Activated naive CD4-positive, alpha-beta T cell treated with Interleukin-2 at 50 U/mL for 16 hours (primary cell): ENCODE measurements around the gene NTN4.
"Not testable (repeated sequence)": the region's sequence is repeated elsewhere in the genome, so short reads cannot be mapped to it uniquely, and the experiment has no call there.

Experiments used
- DNase-seq: peaks from one replicate; pipeline ENCODE4 v3.0.0-alpha.2; 2020

The NTN4 gene

DNA sequence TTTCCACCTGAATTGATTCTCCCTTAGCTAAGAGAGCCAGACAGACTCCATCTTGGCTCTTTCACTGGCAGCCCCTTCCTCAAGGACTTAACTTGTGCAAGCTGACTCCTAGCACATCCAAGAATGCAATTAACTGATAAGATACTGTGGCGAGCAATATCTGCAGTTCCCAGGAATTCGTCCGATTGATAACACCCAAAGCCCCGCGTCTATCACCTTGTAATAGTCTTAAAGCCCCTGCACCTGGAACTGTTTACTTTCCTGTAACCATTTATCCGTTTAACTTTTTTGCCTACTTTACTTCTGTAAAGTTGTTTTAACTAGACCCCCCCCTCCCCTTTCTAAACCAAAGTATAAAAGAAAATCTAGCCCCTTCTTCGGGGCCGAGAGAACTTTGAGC, 44.5 kb downstream of the NTN4 start:
- DNase-seq = not testable (repeated sequence)

DNA sequence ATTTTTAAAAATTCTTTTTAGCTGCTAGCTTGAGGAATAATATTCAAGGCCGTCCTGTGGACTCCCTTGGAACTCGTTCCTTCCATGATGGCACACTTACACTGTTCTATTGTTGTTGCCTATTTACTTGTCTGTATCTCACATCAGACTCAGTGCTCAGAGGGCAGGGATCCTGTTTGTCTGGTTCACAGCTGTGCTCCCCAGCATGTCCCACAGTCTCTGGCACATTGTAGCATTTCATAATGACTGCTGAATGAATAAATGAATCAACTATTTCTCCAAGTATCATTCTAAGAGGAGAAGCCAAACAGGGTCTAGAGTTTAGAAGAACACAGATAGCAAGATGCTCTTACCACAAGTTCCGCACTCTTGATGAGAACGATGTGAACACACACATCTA, 48.0 kb downstream of the NTN4 start:
- no peak for DNase-seq

GRCh38 chr12:95741635-95742034, 48.9 kb downstream of the NTN4 start:
- DNase-seq = no peak

DNA sequence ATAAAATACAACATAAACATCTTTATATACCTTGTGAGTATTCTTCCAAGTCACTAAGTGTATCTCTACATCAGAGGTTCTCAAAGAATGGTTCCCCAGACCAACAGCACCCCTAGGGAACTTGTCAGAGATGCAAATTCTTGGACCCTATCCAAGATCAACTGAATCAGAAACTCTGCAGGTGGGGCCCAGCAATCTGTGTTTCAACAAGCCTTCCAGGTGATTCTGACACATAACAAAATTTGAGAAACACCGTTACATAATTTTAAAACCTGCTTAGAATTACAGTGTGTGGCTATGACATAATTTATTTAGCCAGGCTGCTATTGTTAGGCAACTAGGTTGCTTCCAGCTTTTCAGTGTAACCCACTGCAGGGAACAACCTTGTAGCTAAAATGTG, 49.8 kb downstream of the NTN4 start:
- no peak for DNase-seq

DNA sequence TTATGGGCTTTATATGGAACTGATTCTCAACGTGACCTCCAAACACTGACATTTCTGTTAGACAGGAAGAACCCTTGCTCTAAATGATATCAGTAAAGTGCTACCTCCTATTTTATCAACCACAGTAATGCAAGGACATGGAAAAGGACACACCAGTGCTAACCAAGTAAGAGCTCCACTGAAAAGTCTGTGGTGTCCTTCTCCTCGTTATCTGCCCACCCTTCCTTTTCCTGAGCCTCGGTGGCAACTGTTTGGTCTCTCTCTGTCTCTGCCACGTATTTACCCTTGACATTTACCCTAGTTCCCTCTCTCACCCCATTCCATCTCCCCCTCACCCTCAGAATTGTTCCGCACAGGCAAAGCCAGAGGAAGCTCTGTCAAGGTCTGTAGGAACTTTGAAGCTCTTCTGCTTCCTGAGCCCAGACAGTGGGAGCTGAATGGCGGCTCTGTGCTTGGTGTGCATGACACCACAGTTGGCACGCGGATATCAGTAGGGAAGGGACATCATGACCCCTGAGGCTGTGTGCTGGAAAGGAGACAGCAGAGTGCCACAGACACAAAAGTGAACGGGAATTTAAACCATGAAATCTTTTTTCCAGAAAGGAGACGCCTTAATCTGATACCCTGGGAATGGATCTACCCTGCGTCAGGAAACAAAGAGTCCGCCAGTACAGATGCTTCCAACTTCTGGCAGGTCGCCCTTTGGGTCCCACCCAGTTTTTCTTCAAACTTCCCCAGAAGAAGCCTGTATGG, 50.8 kb downstream of the NTN4 start:
- DNase-seq = no peak

- no peak for DNase-seq
Measured at GRCh38 chr12:95738024-95738611, 52.4 kb downstream of the NTN4 start.

- DNase-seq = no peak
Measured at GRCh38 chr12:95736631-95737030, 53.9 kb downstream of the NTN4 start.

DNA sequence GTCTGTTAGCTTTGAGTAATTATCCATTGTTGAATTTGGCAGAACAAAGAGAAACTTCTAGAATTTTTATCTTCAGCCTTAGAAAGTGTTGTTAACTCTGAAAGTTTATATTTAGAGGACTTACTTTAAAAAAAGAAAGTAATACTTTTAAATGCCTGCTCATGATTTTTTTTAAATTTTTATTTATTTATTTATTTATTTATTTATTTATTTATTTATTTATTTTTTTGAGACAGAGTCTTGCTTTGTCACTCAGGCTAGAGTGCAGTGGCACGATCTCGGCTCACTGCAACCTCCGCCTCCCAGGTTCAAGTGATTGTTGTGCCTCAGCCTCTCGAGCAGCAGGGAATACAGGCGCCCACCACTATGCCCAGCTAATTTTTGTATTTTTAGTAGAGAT, 54.8 kb downstream of the NTN4 start:
- not testable (repeated sequence) for DNase-seq

DNA sequence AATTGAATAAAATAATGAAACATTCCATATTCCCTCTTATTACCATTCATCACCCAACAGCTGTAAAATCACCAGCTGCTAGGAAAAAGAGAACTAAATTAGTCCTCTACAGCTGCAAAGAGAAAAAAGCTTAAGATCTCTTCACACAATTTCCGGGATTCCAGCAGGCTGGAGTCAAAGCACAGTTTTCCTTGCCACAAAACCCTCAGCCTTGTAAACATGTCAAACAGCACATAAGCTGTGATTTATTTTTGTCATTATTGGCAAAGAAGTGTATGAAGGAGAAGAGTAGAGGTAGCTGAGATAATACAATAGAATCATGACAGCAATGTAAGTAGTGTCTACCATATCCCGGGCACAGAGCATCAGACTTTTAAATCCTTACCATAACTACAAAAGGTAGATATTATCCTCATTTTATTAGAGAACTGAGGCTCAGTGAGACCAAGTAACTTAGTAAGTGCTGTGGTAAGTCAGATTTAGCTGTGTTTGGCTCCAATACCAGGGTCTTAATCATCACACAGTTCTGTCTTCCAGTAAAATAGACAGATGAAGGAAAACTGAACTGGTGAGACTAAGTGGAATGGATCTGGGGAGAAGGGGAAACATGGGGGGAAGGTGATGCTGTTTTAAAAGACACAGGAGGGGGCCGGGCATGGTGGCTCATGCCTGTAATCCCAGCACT, 57.3 kb downstream of the NTN4 start:
- DNase-seq = no peak

DNA sequence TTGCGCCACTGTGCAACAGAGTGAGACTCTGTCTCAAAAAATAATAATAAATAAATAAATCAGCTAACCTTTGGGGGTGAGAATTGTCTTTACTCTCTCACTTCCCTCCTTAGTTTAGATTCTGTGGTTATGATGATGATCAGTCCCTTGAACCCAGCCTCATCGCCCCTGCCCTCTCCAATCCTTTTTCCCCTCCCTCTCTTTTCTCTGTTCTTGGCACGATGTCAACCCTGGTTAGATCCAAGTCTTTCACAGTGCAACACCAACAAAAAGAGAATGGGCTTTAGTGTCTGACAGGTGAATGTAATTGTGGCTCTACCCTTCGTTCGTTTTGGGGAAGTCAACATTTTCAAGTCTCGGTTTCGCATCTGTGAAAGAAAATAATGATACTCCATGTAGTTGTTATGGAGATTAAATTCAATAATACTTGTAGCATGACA, 59.0 kb downstream of the NTN4 start:
- no peak for DNase-seq

DNA sequence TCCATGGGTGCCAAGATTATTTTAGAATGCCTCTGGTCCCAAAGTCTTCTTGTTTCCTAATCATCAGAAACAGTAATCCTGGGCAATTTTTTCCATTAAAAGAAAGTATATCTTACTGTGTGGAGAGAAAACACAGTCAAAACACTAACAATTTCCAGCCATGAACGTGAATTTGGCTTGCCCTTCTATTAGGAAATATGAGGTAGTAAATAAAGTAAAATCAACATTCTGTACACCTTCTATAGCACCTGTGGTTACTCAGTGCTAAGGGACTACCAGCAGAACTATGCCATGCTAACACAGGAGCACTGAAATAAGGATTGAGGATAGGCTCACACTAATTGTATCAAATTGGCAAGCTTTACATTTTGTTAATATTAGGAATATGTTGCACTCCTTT, 60.1 kb downstream of the NTN4 start:
- DNase-seq = no peak

GRCh38 chr12:95726903-95727302, 63.7 kb downstream of the NTN4 start:
- no peak for DNase-seq

DNA sequence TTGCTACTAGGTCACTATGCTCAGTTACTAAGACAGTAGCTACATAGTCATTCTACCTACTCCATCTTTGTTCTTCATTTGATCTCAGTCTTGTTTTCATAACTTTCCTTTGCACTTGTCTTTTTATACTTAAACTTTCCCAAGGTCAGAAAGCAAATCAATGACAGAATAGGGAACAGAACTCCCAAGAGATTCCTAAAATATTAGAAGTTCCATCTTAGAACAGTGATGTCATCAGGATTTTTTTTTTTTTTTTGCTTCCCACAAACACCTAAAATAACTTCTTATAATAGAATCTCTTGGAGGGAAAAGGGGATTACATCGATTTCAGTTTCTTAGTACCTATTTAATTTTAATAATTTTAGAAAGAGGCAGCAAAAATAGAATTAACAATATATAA, 65.8 kb downstream of the NTN4 start:
- no peak for DNase-seq

- DNase-seq = no peak
Measured at GRCh38 chr12:95723693-95724384, 66.7 kb downstream of the NTN4 start.

DNA sequence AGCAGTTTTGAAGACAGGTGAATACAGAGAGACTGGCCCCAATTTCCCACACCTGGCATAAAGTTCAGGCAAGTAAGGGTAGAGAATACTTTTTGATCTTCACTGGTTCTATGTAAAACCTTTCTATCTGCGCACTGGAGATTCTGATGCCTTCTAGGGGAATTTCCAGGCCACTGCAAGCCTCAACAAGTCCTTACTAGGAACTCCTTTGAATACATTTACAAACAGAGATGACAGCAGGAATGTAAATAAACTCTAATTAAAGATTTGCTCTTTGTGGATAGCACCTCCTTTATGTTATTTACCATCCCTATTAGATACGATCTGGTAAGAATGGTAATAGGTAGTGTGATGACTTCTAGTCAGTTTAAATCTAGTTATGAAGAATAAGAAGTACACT, 69.2 kb downstream of the NTN4 start:
- no peak for DNase-seq

DNA sequence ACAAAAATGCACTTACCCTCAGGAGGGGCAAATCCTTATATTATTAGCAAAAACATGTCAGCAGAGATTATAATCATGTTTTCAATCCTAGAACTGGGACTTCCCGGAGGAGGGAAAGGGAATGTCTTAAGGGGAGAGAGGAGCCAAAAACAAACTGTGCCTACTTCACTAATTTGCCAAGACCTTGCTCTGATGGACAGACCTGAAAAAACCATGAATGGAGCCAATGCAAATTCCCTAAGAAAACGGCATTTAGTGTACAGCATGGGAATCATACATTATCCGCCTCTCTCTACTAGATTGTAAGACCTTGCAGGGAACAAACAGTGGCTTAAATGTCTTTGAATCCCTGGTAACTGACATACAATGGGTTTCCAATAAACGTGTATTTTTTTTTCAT, 70.4 kb downstream of the NTN4 start:
- DNase-seq = no peak

GRCh38 chr12:95718772-95719171, 71.8 kb downstream of the NTN4 start:
- no peak for DNase-seq

DNA sequence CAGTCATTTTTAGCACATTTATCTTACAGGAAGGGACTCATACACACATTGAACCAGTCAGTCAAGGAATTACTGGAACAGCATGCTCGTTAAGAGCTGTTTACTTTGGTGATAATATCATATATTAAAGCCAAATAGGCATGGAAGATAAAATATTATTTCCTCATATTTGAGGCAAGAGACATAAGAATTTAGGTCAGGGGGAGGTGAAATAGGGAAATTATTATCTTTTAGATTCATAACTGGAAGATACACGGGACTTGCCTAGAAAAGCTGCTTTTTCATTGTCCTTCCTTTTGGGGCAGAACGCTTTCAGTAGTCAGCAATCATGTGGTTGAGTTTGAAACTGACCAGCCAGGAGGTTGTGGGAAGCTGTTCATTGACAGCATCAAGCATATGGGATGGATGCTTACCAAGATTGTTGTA, 72.5 kb downstream of the NTN4 start:
- no peak for DNase-seq

DNA sequence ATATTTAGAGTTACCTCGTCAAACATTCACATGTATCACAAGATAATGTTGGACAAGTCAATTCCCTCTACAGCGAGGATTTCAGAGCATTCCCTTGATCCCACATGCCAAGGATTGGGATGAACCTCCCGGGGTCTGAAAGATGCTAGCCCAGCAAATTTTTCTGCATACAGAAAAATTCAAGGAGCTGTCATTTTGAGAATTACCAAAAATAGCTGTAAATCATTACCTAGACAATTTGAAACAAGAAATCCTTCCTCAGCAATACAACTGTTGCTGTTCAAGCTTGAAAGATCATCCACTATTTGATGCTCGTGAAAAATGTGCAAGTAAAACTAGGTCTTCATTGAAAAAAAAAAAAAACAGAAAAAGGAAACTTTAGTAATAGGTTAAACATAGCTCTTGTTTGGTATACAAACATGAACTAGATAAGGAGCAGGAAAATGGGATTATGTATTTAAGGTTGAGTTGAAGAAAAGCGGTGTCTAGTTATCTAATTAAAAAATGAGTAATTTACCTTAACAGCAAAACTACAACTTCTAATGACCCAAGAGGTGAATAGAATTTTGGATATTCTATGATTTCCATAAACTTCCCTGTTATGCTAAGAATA, 73.1 kb downstream of the NTN4 start:
- DNase-seq = no peak

- no peak for DNase-seq
Measured at GRCh38 chr12:95715177-95715576, 75.4 kb downstream of the NTN4 start.

GRCh38 chr12:95712269-95712668, 78.3 kb downstream of the NTN4 start:
- DNase-seq = no peak

DNA sequence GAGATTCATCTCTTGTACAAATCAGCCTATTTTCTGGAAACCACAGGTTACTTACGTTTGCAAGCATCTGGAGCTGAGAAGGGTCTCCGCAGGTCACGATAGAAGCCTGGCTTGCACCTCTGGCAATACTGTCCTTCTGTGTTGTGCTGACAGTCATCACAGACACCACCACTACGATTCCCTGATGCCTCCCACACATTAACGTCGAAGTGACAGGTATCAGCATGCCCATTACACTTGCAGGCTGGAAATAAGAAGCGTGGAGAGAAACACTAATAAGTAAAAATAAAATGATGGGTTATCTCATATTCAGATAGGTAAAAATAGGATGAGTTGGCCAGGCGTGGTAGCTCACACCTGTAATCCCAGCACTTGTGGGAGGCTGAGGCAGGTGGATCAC, 80.2 kb downstream of the NTN4 start:
- DNase-seq = no peak

DNA sequence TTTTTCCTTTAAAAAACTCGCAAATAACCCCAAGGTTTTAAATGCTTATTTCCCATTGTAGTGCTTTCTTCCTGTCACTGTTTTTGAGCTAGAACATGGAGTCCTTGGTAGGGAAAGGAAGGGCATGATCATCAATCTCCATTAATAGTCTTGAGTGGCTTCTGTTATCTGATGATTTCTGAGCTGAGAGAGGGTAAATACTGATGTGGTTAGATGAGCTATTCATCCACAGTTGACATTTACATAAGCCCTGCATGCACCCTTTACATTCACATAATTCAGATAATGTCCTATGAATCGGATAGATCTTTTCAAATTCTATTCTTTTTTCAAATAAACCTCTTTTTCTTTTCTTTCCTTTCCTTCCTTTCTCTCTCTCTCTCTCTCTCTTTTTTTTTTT, 81.4 kb downstream of the NTN4 start:
- no peak for DNase-seq
